Bronchial epithelial cell (primary cell): Measurements from ENCODE around the gene PNPLA7. TPM values are rescaled to one million over a fixed set of nuclear protein-coding genes. Genes with fewer than 3 reads are reported as not detected.

ENCODE experiments used
- DNase-seq: peaks from one replicate; pipeline ENCODE4 v3.0.0-alpha.2; 2010; ENCODE audit warnings: low read depth
- FAIRE-seq: peaks from 2 replicates; lab custom pipeline; 2011; peaks lifted over from hg19 to GRCh38; lab: Jason Lieb, UNC
- H3K27me3 ChIP-seq: 2 replicates; pipeline ENCODE4 v1.5.1; 2011; ENCODE audit warnings: low read length; ENCODE audit not compliant: control insufficient read depth, insufficient read depth
- H3K36me3 ChIP-seq: 2 replicates; pipeline ENCODE4 v1.5.1; 2011; ENCODE audit warnings: low read length; ENCODE audit not compliant: control insufficient read depth, insufficient read depth
- H3K4me3 ChIP-seq: 2 replicates; pipeline ENCODE4 v1.5.1; 2011; ENCODE audit warnings: mild to moderate bottlenecking, low read depth, low read length, control low read depth
- CTCF ChIP-seq: IDR thresholded peaks from 2 replicates; pipeline ENCODE4 v1.5.1; 2011; ENCODE audit warnings: mild to moderate bottlenecking, moderate library complexity, low read length, control low read depth, inconsistent platforms; ENCODE audit not compliant: insufficient read depth, severe bottlenecking
- total RNA-seq: library from RNA; depleted of rRNA; stranded (reverse); fragments of >200 nt; gene quantifications from 2 replicates; pipeline ENCODE4 v1.2.1, GENCODE V29; 2014

Gene PNPLA7
- total RNA-seq, 1 donor from 2014 or later: 0.26 TPM

GRCh38 chr9:137482094-137482781, 68.0 kb downstream of the PNPLA7 start:
- no peak overlapping the region for H3K4me3 ChIP-seq
- H3K27me3 ChIP-seq: no peaks in the 10 kb centered on the region
- FAIRE-seq (no peak), DNase-seq (peak; percentile 77)
- no peak for TF ChIP-seq CTCF
- no peaks in the 10 kb centered on the region for H3K36me3 ChIP-seq

- TF ChIP-seq CTCF: no peak
- H3K27me3 ChIP-seq: no peaks in the 10 kb centered on the region
- FAIRE-seq (no peak), DNase-seq (no peak)
- no peaks in the 10 kb centered on the region for H3K36me3 ChIP-seq
- H3K4me3 ChIP-seq: no peak overlapping the region
Measured at GRCh38 chr9:137480686-137481683, 69.2 kb downstream of the PNPLA7 start.

DNA sequence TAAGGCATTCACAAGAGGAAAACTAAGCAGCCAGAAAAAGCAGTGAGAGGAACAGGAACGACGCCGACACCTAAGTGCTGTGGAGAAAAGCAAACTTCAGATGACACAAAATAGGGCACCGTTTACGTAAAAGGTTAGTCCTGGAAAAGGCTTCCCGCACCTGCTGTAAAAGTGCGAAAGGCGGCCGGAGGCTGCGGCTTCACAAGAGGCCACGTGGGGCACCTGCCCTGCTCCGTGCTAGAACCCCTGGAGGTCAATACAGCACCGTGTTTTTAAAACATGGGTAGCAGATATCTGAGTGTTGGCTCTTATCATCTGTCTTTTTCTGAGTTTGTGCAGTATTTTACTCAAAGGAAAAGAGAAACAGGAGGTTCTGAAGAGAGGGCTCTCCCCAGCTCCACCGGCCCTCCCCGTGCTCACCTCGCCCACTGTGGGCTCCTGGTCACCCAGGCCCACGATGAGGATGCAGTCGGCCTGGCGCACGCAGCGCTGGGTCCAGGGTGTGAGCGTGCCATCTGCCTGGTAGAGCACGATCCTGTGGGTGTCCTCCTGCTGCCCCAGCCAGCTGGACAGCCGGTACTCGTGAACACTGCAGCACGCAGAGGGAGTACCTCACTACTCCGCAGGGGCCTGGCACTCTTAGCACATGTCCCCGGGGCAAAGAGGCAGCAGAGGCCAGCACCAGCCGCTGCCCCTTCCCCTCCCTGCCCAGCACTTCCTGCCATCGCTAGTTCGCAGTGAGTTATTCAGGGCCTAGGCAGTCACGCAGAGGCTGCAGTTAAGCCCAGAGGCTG, 70.1 kb downstream of the PNPLA7 start:
- FAIRE-seq (no peak), DNase-seq (no peak)

GRCh38 chr9:137478962-137479861, 71.0 kb downstream of the PNPLA7 start:
- no peak for TF ChIP-seq CTCF
- no peaks in the 10 kb centered on the region for H3K27me3 ChIP-seq
- DNase-seq (peak; percentile 54), FAIRE-seq (no peak)
- H3K36me3 ChIP-seq: no peaks in the 10 kb centered on the region
- no peak overlapping the region for H3K4me3 ChIP-seq

More for the DNA sequence above, 70.1 kb downstream of the PNPLA7 start:
- Histone ChIP-seq H3K27me3 (no peaks in the 10 kb centered on the region), H3K36me3 (no peaks in the 10 kb centered on the region), H3K4me3 (no peak overlapping the region)
- no peak for TF ChIP-seq CTCF

GRCh38 chr9:137478613-137478961, 71.6 kb downstream of the PNPLA7 start:
- Histone ChIP-seq H3K36me3 (no peaks in the 10 kb centered on the region), H3K27me3 (no peaks in the 10 kb centered on the region), H3K4me3 (no peak overlapping the region)
- TF ChIP-seq CTCF: no peak
- no peak for FAIRE-seq
- DNase-seq: no peak
